HG03439 (cell line): ENCODE results near the gene SLC16A8.
"Not testable (repeated sequence)": the region's sequence is repeated elsewhere in the genome, so short reads cannot be mapped to it uniquely, and the experiment has no call there.

Experiments used
- ATAC-seq: cut with Tn5 transposase; IDR thresholded peaks from one replicate; pipeline ENCODE4 v1.9.1; 2021; ENCODE audit warnings: mild to moderate bottlenecking, moderate library complexity; ENCODE audit not compliant: unreplicated experiment

SLC16A8 gene

DNA sequence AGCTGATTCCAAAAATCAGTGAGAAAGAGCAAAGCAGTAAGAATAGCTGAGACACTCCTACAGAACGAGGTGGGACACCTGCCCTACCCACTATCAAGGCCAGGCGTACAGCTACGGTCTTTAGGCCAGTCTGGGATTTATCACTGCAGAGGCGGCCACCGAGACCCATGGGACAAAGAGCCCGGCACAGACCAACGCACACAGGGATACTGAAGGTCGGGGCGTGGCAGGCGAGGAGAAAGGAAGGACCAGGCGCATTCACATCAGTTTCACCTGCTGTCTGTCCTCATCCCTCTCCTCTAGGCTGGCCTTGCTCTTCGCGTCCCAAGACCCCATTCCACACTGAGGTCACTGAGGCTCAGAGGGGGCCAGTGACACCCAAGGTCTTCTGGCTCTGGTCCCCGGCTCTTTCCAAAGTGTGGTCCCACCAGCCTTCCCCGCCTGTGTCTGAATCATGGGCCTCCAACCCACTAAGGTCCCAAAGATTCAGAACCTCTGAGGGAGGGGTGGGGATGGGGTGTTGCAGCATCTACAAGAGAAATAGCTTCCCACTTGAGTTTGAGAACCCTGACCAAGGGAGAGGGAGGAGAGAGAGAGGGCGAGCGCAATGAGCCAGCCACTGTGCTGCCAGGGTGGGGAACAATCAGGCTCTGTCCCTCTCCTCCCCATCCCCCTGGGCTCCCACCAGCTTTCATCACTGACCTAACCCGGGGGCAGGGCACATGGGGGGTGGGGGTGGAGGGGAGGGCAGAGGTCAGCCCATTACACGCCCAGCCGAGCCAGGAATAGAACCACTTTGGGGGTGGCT is 34.0 kb downstream of the SLC16A8 start:
- ATAC-seq: no peak

DNA sequence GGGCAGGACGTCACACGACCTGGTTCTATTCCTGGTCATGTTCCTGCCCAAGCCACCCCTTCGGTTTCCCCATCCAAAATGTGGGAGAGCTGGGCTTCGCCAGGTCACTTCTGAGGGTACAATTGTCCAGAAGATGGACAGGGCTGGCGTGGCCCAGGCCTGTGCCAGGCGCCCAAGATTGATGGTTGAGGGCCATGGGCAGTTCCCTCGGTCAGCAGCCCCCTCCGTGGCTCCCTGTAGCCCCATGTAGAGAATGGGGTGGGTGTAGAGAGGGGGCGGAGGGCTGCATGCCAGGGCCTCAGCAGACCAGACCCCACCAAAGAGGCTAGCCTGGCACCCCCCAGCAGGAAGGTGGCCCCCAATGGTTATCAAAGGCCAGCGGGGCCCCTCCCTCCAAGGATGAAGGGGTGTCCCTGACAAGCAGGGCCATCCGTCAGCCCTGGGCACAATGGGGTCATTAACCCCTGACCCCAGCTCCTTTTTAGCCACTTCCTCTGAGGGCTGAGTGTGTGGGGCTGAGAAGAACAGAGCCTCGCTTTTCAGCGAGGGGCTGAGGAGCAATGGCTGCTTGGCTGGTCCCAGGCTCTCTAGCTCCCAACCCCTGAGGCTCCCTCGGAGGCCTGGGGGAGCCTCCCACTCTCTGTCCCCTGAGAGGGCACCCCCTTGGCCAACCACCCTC is 37.8 kb downstream of the SLC16A8 start:
- ATAC-seq: no peak

DNA sequence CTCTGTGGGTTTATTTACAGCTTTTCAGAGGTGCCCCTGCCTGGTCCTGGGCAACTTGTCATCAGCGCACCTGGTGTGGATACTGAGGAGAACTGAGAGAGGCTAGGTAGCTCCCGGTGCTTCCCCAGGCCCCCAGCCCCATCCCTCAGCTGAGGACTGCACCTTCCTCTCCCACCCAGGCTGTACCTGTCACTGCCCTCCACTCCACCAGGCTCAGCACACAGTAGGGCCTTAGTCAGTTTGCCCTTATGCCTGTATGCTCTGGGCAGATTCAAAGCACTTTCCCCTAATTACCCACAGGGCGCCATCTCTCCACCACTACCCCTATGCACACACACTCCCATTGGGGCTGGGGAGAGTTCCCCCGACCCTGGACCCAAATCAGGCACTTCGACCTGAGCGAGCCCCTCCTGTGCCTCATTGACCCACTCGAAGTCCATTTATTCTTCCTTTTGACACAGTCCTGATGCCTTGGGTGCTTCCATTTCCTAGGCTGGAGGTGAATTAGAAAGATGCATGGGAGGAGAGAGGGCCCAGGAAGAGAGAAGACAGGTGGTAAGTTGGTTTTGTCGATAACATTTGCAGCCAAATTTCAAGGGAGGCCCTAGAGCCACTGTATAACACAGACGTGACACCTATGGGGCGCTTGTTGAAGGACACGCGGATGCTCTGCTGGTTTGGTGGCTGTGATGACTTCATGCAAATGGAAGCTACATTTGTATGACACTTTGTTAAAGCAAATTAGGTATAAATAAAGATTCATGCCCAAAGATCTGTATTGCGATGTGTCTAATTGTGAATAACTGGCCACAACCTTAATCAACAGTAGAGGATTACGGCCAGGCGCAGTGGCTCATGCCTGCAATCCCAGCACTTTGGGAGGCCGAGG is 40.6 kb downstream of the SLC16A8 start:
- ATAC-seq: no peak

DNA sequence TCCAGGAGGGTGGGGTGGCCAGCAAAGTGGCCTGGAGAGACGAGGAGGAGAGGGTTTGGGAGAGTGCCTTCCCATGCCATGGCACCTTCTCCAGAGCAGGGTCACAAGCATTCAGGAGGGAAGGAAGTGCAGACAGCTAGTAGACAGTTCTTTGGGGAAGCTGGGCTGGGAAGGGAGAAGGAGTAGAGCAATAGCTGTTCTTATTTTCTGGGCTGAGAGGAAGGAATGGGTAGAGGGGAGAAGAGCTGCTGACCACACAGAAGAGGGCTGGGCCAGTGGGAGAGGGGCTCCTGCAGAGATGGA is 41.5 kb downstream of the SLC16A8 start:
- no peak for ATAC-seq

GRCh38 chr22:38041760-38042487 is 42.1 kb downstream of the SLC16A8 start:
- ATAC-seq: no peak

DNA sequence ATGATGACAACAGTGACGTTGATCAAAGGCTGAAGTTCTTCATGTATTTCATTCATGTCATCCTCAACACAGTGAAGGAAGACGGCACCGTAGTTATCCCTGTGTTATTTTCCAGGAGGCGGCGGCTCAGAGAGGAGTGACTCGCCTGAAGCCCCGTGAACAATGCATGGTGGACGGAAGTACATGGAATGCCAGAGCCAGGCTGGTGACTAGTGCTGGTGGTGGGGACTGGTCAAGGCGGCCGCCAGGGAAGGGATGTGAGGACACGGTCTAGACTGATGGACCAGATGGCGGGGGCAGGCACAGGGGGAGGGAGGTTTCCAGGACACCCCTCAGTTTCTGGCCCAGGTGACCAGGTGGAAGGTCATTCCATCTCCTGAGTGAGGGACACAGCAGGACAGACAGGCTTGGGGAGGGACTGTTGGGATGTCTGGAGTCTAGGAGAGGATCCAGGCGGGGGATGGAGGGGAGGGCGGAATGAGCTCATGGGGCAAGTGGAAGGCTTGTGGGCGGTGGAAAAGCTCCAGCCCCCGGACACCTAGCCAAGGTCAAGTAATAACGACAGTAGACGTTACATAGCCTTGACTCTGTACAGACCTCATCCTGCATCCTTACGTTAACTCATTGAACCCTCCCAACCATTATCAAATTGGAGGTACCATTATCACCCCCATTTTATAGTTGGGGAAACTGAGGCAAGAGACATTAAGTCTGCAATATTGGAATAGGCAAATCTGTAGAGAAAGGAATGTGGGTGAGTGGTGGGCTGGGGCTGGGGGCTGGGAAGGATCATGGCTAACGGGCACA is 42.8 kb downstream of the SLC16A8 start:
- no peak for ATAC-seq

GRCh38 chr22:38038890-38039812 is 44.8 kb downstream of the SLC16A8 start:
- no peak for ATAC-seq

DNA sequence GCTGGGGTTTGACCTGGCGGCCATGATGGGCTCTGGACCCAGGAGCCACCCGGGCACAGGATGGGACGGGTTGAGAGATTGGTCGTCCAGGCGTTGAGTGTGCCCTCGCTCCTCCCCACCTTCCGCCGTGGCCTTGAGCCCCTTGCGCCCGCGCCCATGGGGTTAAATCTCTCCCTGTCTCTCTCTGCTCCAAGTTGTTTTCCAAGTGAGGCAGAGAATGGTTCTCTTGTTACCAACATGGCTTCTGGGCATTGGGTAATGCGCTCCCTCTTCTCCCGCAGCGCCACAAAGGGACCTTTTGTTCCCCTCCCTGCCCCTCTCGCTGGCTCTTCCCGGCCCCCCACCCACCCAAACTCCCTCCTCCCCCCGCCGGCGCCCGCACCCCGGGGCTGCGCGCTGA is 45.6 kb downstream of the SLC16A8 start:
- ATAC-seq: no peak

- not testable (repeated sequence) for ATAC-seq
Measured at GRCh38 chr22:38037367-38038150, 46.4 kb downstream of the SLC16A8 start.

GRCh38 chr22:38036392-38037062 is 47.5 kb downstream of the SLC16A8 start:
- ATAC-seq: no peak

- no peak for ATAC-seq
Measured at GRCh38 chr22:38035530-38035885, 48.5 kb downstream of the SLC16A8 start.

GRCh38 chr22:38034884-38035529 is 49.0 kb downstream of the SLC16A8 start:
- no peak for ATAC-seq

DNA sequence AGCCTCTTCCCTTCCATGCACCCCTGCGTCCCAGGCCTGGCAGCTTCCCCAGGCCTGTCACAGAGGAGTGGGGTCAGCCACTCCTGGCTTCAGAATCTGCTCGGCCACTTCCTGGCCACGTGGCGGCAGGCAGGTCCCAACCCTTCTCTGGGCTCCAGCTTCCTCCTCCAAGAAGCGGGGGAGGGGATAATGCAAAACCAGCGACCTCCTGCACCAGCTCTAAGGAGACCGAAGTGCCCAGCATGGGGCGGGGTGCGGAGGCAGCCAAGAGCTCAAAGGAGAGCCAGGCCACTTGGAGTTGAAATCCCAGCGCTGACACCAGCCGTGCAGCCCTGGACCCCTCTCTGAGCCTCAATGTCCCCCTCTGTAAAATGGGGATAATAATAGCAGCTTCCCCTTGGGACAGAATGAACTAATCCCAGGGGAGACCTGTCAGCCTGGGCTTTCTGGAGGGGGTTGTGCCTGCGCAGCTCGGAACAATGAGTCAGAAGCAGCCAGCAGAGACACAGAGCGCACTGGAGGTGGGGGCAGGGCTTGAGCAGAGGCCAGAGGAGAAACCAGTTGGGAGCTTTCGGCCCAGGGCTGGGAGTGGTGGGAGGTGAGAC is 49.6 kb downstream of the SLC16A8 start:
- no peak for ATAC-seq

DNA sequence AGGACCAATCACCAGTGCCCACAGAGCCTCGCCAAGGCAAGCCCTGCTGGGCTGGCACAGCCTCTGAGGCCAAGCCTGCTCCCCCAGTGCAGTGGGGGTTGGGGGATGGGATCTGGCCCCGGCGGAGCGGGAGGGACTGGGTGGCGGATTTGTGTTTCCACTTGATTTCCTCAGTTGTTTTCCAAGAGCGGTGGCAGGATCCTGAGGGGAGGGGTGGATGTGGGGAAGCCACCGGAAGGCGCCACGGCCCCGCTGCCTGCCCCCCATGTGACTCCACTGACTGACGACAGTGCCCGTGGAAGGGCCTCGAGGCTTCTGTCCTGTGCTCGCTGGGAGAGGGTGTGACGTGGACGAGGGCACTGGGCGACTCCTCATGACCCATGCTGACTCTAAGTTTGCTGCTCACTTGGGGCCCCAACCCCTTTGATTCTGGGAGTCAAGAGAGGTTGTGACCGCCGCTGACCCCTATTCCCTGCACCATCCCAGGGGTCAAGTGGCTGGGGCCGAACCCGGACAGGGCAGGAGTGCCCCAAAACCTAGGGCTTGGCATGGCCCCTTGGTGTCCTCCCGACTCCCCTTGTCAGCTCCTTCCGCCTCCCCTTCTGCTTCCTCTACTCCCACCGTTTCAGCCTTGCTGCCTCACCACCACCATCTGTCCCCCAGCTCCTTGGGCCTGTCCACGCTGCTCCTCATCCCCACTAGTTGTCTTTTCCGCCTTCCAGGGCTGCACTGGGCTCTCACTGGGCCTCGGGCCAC is 50.3 kb downstream of the SLC16A8 start:
- ATAC-seq: no peak

GRCh38 chr22:38032681-38033521 is 51.1 kb downstream of the SLC16A8 start:
- ATAC-seq: no peak
